SK-N-DZ (cell line): ENCODE results near the gene AKAP14.
"Not testable (repeated sequence)": the region's sequence is repeated elsewhere in the genome, so short reads cannot be mapped to it uniquely, and the experiment has no call there.

Experiments
- DNase-seq: peaks from one replicate; pipeline ENCODE4 v3.0.0-alpha.2; 2015; ENCODE audit warnings: low spot score

AKAP14 gene

GRCh38 chrX:119919835-119920585 lies 24.3 kb downstream of the AKAP14 start:
- DNase-seq, result no peak

- DNase-seq, result not testable (repeated sequence)
These were observed 26.7 kb downstream of the AKAP14 start for GRCh38 chrX:119922391-119922790.

- no peak for DNase-seq
These were observed 39.7 kb downstream of the AKAP14 start for GRCh38 chrX:119935215-119935874.

- DNase-seq, result no peak
These were observed 45.6 kb downstream of the AKAP14 start for GRCh38 chrX:119941336-119941735.

GRCh38 chrX:119942173-119942819 lies 46.6 kb downstream of the AKAP14 start:
- DNase-seq, result no peak

GRCh38 chrX:119942831-119943184 lies 47.1 kb downstream of the AKAP14 start:
- DNase-seq, result no peak

GRCh38 chrX:119943185-119943988 lies 47.7 kb downstream of the AKAP14 start, which contains the start of gene NKAP:
Gene NKAP, minus strand, starts transcription at chrX:119943751. Its CDS starts 146 bp downstream, at chrX:119943605.
- DNase-seq, result peak; percentile 90

- DNase-seq, result no peak
These were observed 49.8 kb downstream of the AKAP14 start for GRCh38 chrX:119945481-119945880.

- DNase-seq, result no peak
These were observed 52.7 kb downstream of the AKAP14 start for GRCh38 chrX:119948381-119948780.

GRCh38 chrX:119954374-119954773 lies 58.7 kb downstream of the AKAP14 start:
- no peak for DNase-seq

- DNase-seq, result not testable (repeated sequence)
These were observed 60.3 kb downstream of the AKAP14 start for GRCh38 chrX:119955807-119956570.

GRCh38 chrX:119960625-119961024 lies 64.9 kb downstream of the AKAP14 start:
- no peak for DNase-seq

GRCh38 chrX:119966837-119967236 lies 71.1 kb downstream of the AKAP14 start:
- not testable (repeated sequence) for DNase-seq
